Ectodermal cell (in vitro differentiated cells): ENCODE measurements around the gene DDHD1.
"Not testable (repeated sequence)": the region's sequence is repeated elsewhere in the genome, so short reads cannot be mapped to it uniquely, and the experiment has no call there.

Source experiments
- H3K27ac ChIP-seq: 2 replicates; pipeline ENCODE4 v1.7.0; 2013; ENCODE audit warnings: mild to moderate bottlenecking, low read depth, low read length; ENCODE audit not compliant: insufficient read depth, poor library complexity, severe bottlenecking
- H3K27me3 ChIP-seq: 2 replicates; pipeline ENCODE4 v1.7.0; 2013; ENCODE audit warnings: mild to moderate bottlenecking, low read length; ENCODE audit not compliant: insufficient read depth, control insufficient read depth, poor library complexity, severe bottlenecking
- H3K36me3 ChIP-seq: one replicate; pipeline ENCODE4 v1.7.0; 2013; ENCODE audit warnings: low read length; ENCODE audit not compliant: control insufficient read depth, insufficient read depth
- H3K4me1 ChIP-seq: one replicate; pipeline ENCODE4 v1.7.0; 2013; ENCODE audit warnings: low read length; ENCODE audit not compliant: control insufficient read depth, insufficient read depth
- H3K4me3 ChIP-seq: 2 replicates; pipeline ENCODE4 v1.7.0; 2013; ENCODE audit warnings: low read depth, low read length, control low read depth; ENCODE audit not compliant: insufficient read depth
- H3K9me3 ChIP-seq: 2 replicates; pipeline ENCODE4 v1.7.0; 2013; ENCODE audit warnings: mild to moderate bottlenecking, low read length, moderate library complexity; ENCODE audit not compliant: control insufficient read depth
- WGBS, 2 experiments: methylation state at CpG; one replicate each; pipeline ENCODE4 v1.1.7; 2013; ENCODE audit warnings: missing lambda C conversion rate in 2 of 2; 5-methylcytosine and 5-hydroxymethylcytosine counted together

Gene DDHD1

GRCh38 chr14:53130491-53130890 is 22.6 kb downstream of the DDHD1 start:
- H3K4me1 ChIP-seq, H3K27me3 ChIP-seq: not testable (repeated sequence)
- WGBS, 2 experiments: 90% methylated on average over 10 of the region's 10 CpGs

GRCh38 chr14:53128303-53129028 is 24.7 kb downstream of the DDHD1 start:
- no peak overlapping the region for H3K27ac ChIP-seq
- no peak overlapping the region for H3K4me3 ChIP-seq
- no peaks in the 10 kb centered on the region for H3K4me1 ChIP-seq
- no peaks in the 10 kb centered on the region for H3K27me3 ChIP-seq
- WGBS, 2 experiments: 93 to 100% methylated on average over 1 to 2 of the region's 2 CpGs
- H3K9me3 ChIP-seq: no peaks in the 10 kb centered on the region
- no peaks in the 10 kb centered on the region for H3K36me3 ChIP-seq

More at GRCh38 chr14:53130491-53130890, 22.6 kb downstream of the DDHD1 start:
- not testable (repeated sequence) for H3K4me3 ChIP-seq, H3K9me3 ChIP-seq, H3K27ac ChIP-seq, H3K36me3 ChIP-seq

- no peak overlapping the region for H3K27ac ChIP-seq
- H3K36me3 ChIP-seq: no peaks in the 10 kb centered on the region
- 87 to 93% methylated on average over 7 of the region's 7 CpGs for WGBS, 2 experiments
- H3K9me3 ChIP-seq: no peaks in the 10 kb centered on the region
- no peak overlapping the region for H3K4me3 ChIP-seq
- H3K4me1 ChIP-seq: no peaks in the 10 kb centered on the region
- no peaks in the 10 kb centered on the region for H3K27me3 ChIP-seq
Observed at GRCh38 chr14:53127832-53128231, 25.3 kb downstream of the DDHD1 start.

GRCh38 chr14:53127151-53127550 is 26.0 kb downstream of the DDHD1 start:
- Histone ChIP-seq H3K9me3 (no peaks in the 10 kb centered on the region), H3K27ac (no peak overlapping the region), H3K4me3 (no peak overlapping the region), H3K27me3 (no peaks in the 10 kb centered on the region), H3K4me1 (no peaks in the 10 kb centered on the region), H3K36me3 (no peaks in the 10 kb centered on the region)
- 83 to 100% methylated on average over 1 of the region's 1 CpG for WGBS, 2 experiments

- H3K4me3 ChIP-seq: no peak overlapping the region
- 98 to 100% methylated on average over 2 to 5 of the region's 6 CpGs for WGBS, 2 experiments
- H3K27me3 ChIP-seq: no peaks in the 10 kb centered on the region
- H3K4me1 ChIP-seq: no peaks in the 10 kb centered on the region
- no peak overlapping the region for H3K27ac ChIP-seq
- H3K9me3 ChIP-seq: no peaks in the 10 kb centered on the region
- H3K36me3 ChIP-seq: no peaks in the 10 kb centered on the region
Observed at GRCh38 chr14:53126731-53127130, 26.4 kb downstream of the DDHD1 start.

GRCh38 chr14:53124786-53125185 is 28.3 kb downstream of the DDHD1 start:
- WGBS, 2 experiments: 96% methylated on average over 3 of the region's 3 CpGs; no CpG with 5 or more reads in 1 of the 2 experiments
- no peak overlapping the region for H3K4me3 ChIP-seq
- H3K27me3 ChIP-seq: no peaks in the 10 kb centered on the region
- H3K27ac ChIP-seq: no peak overlapping the region
- H3K9me3 ChIP-seq: no peaks in the 10 kb centered on the region
- no peaks in the 10 kb centered on the region for H3K36me3 ChIP-seq
- H3K4me1 ChIP-seq: no peaks in the 10 kb centered on the region

GRCh38 chr14:53121419-53121818 is 31.7 kb downstream of the DDHD1 start:
- WGBS, 2 experiments: 89 to 92% methylated on average over 2 of the region's 2 CpGs
- H3K27ac ChIP-seq, H3K9me3 ChIP-seq, H3K36me3 ChIP-seq, H3K4me1 ChIP-seq, H3K4me3 ChIP-seq, H3K27me3 ChIP-seq: not testable (repeated sequence)

GRCh38 chr14:53117479-53117878 is 35.6 kb downstream of the DDHD1 start:
- H3K4me3 ChIP-seq, H3K27me3 ChIP-seq, H3K9me3 ChIP-seq, H3K27ac ChIP-seq, H3K36me3 ChIP-seq, H3K4me1 ChIP-seq: not testable (repeated sequence)
- 36 to 37% methylated on average over 4 of the region's 4 CpGs for WGBS, 2 experiments

- H3K9me3 ChIP-seq: no peaks in the 10 kb centered on the region
- no peaks in the 10 kb centered on the region for H3K27me3 ChIP-seq
- H3K36me3 ChIP-seq: no peaks in the 10 kb centered on the region
- H3K27ac ChIP-seq: no peak overlapping the region
- H3K4me1 ChIP-seq: no peaks in the 10 kb centered on the region
- 87 to 91% methylated on average over 10 of the region's 10 CpGs for WGBS, 2 experiments
- no peak overlapping the region for H3K4me3 ChIP-seq
Observed at GRCh38 chr14:53113989-53114388, 39.1 kb downstream of the DDHD1 start.

- 95 to 100% methylated on average over 1 of the region's 1 CpG for WGBS, 2 experiments
- H3K4me1 ChIP-seq: no peaks in the 10 kb centered on the region
Observed at GRCh38 chr14:53110096-53110495, 43.0 kb downstream of the DDHD1 start.

More at GRCh38 chr14:53110096-53110495, 43.0 kb downstream of the DDHD1 start:
- Histone ChIP-seq H3K36me3 (no peaks in the 10 kb centered on the region), H3K9me3 (no peaks in the 10 kb centered on the region), H3K4me3 (no peak overlapping the region), H3K27me3 (no peaks in the 10 kb centered on the region), H3K27ac (no peak overlapping the region)
